Activated CD4-positive, alpha-beta T cell treated with anti-CD3 and anti-CD28 coated beads, Interleukin-2, amount 10 ng/mL, durations not matched to agents 7 days and 5 days (primary cell): ENCODE data around the gene PCSK4. TPM values are rescaled to one million over a fixed set of nuclear protein-coding genes. Genes with fewer than 3 reads are reported as not detected.

Experiments used
- CTCF ChIA-PET: fragments of 350-600 bp; sonication (Branson Sonifier 250); formaldehyde crosslinking; loops from one replicate; lab custom pipeline; 2021; ENCODE audit warnings: antibody characterized with exemption; lab: Charles Lee
- POLR2A ChIA-PET: fragments of 350-600 bp; sonication (Branson Sonifier 250); formaldehyde crosslinking; loops from one replicate; lab custom pipeline; 2021; ENCODE audit warnings: antibody characterized with exemption; lab: Charles Lee
- DNase-seq: peaks from one replicate; pipeline ENCODE4 v3.0.0-alpha.2; 2020
- H3K27ac Mint-ChIP-seq: one replicate; pipeline ENCODE4 v1.8.0; 2021; ENCODE audit warnings: mild to moderate bottlenecking, moderate library complexity, mixed read lengths
- H3K27me3 Mint-ChIP-seq: one replicate; pipeline ENCODE4 v1.8.0; 2021; ENCODE audit warnings: mixed read lengths
- H3K36me3 Mint-ChIP-seq: one replicate; pipeline ENCODE4 v1.8.0; 2021; ENCODE audit warnings: low read depth, mixed read lengths
- H3K4me1 Mint-ChIP-seq: one replicate; pipeline ENCODE4 v1.8.0; 2021; ENCODE audit warnings: mixed read lengths
- H3K4me3 Mint-ChIP-seq: one replicate; pipeline ENCODE4 v1.8.0; 2021; ENCODE audit warnings: mild to moderate bottlenecking, moderate library complexity, mixed read lengths
- H3K9me3 Mint-ChIP-seq: one replicate; pipeline ENCODE4 v1.8.0; 2021; ENCODE audit warnings: mixed read lengths
- total RNA-seq, 2 experiments: library from RNA; stranded (reverse); gene quantifications; one replicate each; pipeline ENCODE4 v1.2.3, GENCODE V29; 2021

The PCSK4 gene
- total RNA-seq, 2 experiments from 2014 or later = 3.8 to 4.4 TPM

DNA sequence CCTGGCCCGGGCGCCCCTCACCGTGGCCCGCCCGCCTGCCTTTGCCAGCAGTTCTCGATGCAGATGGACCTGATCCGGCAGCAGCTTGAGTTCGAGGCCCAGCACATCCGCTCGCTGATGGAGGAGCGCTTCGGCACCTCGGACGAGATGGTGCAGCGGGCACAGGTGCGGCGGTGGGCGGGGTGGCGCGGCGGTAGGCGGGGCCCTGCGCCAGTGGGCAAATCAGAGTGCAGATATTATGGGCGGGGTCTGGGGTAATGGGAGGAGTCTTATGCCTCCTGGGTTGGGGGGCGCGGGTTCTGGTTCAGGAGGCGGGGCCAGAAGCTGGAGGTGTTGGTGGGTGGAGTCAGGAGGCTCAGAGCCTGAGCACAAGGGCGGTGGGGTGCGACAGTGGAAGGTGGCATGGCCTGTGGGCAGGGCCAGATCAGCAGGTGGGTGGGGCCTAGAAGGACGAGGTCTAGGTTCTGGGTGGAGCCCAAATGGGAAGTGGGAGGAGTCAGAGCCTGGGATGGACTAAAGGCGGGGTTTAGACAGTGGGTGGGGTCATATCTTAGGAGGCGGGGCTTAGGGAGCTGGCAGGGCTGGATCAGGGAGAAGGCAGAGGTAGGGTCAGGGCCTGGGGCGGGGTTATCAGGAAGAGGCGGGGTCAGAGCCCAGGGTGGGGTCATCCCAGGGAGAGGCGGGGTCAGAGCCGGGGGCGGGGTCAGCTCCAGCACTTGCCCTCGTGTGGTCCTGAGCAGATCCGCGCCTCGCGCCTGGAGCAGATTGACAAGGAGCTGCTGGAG lies 34.6 kb downstream of the PCSK4 start:
- H3K27me3 Mint-ChIP-seq = peaks cover 46% of the 10 kb centered on the region
- no peak overlapping the region for H3K27ac Mint-ChIP-seq
- peaks cover 4% of the 10 kb centered on the region for H3K36me3 Mint-ChIP-seq
- peaks cover 11% of the 10 kb centered on the region for H3K4me1 Mint-ChIP-seq
- no peaks in the 10 kb centered on the region for H3K9me3 Mint-ChIP-seq
- ChIA-PET CTCF (interaction anchor here (1.1 to 2.9 kb wide), 5 partner anchors 11 to 19 kb away, joined by 3 to 20 read pairs (median 5); no protein-coding TSS in a partner anchor), POLR2A (no interaction called here)
- H3K4me3 Mint-ChIP-seq = no peak overlapping the region
- DNase-seq = peak; percentile 63

DNA sequence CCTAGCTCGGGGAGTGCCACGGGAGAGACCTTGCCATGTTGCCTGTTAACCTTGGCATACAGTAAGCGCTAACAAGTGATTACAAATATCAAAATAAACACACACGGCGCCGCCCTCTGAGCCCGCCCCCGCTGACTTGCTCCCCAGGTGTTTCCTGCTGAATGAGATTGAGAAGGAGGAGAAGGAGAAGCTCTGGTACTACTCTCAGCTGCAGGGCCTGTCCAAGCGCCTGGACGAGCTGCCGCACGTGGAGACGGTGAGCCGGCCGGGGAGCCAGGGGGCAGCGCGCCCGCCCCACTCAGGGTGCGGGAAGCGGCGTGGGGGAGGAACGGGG lies 35.2 kb downstream of the PCSK4 start:
- ChIA-PET CTCF (interaction anchor here (1.1 to 2.9 kb wide), 4 partner anchors 10 to 16 kb away, joined by 3 to 20 read pairs (median 6); no protein-coding TSS in a partner anchor), POLR2A (no interaction called here)
- no peak overlapping the region for H3K27ac Mint-ChIP-seq
- DNase-seq = no peak
- peaks cover 14% of the 10 kb centered on the region for H3K4me1 Mint-ChIP-seq
- H3K36me3 Mint-ChIP-seq = peaks cover 4% of the 10 kb centered on the region
- peaks cover 49% of the 10 kb centered on the region for H3K27me3 Mint-ChIP-seq
- H3K9me3 Mint-ChIP-seq = no peaks in the 10 kb centered on the region
- no peak overlapping the region for H3K4me3 Mint-ChIP-seq

DNA sequence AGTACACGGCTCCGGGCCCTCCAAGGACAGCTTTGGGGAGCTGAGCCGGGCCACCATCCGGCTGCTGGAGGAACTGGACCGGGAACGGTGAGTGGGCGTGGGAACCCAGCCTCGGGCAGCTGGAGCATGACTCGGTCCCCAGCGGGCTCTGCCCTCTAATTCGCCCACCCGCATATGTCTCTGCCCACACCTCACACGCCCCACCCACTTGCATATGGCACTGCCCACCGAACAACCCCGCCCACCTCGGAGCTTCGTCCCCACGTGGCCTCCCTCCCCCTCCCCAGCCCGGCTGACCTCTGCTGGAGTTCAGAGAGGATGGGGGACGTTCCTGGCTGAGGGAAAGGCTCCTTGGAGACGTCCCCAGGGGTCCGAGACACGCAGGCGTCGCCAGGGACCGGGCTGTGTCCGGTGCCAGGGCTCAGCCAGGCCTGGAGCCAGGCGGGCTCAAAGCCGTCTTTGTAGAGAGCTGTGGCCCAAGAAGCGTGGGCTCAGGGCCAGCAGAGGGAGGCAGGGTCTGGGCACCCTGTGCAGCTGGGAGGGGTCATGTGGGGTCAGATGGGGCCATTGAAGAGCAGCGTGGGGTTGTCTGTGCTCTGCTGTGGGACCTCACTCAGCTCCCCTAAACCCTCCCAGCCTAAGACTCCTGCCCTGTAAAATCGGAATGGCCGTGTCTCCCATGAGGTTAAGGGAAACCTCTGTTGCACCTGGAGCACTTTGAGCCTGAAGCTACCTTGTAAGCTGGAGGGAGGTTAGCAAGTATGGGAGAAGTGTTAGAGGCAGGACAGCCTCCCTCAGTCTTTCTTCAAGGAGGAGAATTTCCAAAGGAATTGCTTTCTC lies 36.4 kb downstream of the PCSK4 start:
- Mint-ChIP-seq H3K36me3 (peaks cover 4% of the 10 kb centered on the region), H3K4me3 (no peak overlapping the region), H3K27ac (no peak overlapping the region), H3K27me3 (peaks cover 56% of the 10 kb centered on the region), H3K4me1 (peaks cover 17% of the 10 kb centered on the region), H3K9me3 (no peaks in the 10 kb centered on the region)
- no peak for DNase-seq
- POLR2A ChIA-PET = no interaction called here
- CTCF ChIA-PET = interaction anchor here (0.6 to 2.9 kb wide), 4 partner anchors 9 to 426 kb away, joined by 3 to 20 read pairs (median 3); no protein-coding TSS in a partner anchor

DNA sequence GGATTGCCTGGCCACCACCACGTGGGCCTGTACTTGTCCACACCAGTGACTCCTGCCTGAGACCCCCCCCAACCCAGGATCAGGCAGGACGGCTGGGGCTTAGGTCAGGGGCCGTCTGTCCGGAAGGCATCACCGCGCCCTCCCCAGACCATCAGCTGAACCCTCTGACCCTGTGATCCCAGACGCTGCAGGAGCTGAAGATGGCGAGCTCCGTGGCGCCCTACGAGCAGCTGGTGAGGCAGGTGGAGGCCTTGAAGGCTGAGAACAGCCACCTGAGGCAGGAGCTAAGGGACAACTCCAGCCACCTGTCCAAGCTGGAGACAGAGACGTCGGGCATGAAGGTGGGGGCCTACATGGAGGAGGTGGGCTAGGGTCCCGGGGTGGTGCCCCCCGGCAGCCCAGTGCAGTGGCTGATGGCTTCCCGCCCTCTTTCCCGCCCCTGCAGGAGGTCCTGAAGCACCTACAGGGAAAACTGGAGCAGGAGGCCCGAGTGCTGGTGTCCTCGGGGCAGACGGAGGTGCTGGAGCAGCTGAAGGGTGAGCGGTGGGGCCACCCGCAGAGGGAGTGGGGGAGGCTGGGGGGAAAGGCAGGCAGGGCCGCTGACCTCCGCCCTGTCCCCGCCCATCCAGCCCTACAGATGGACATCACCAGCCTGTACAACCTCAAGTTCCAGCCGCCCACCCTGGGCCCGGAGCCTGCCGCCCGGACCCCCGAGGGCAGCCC lies 37.2 kb downstream of the PCSK4 start:
- H3K4me3 Mint-ChIP-seq = no peak overlapping the region
- POLR2A ChIA-PET = no interaction called here
- H3K9me3 Mint-ChIP-seq = no peaks in the 10 kb centered on the region
- CTCF ChIA-PET = interaction anchor here (0.6 to 2.9 kb wide), 5 partner anchors 8 to 442 kb away, joined by 3 to 20 read pairs (median 3); no protein-coding TSS in a partner anchor
- peaks cover 4% of the 10 kb centered on the region for H3K36me3 Mint-ChIP-seq
- peaks cover 17% of the 10 kb centered on the region for H3K4me1 Mint-ChIP-seq
- DNase-seq = no peak
- peaks cover 55% of the 10 kb centered on the region for H3K27me3 Mint-ChIP-seq
- H3K27ac Mint-ChIP-seq = no peak overlapping the region

DNA sequence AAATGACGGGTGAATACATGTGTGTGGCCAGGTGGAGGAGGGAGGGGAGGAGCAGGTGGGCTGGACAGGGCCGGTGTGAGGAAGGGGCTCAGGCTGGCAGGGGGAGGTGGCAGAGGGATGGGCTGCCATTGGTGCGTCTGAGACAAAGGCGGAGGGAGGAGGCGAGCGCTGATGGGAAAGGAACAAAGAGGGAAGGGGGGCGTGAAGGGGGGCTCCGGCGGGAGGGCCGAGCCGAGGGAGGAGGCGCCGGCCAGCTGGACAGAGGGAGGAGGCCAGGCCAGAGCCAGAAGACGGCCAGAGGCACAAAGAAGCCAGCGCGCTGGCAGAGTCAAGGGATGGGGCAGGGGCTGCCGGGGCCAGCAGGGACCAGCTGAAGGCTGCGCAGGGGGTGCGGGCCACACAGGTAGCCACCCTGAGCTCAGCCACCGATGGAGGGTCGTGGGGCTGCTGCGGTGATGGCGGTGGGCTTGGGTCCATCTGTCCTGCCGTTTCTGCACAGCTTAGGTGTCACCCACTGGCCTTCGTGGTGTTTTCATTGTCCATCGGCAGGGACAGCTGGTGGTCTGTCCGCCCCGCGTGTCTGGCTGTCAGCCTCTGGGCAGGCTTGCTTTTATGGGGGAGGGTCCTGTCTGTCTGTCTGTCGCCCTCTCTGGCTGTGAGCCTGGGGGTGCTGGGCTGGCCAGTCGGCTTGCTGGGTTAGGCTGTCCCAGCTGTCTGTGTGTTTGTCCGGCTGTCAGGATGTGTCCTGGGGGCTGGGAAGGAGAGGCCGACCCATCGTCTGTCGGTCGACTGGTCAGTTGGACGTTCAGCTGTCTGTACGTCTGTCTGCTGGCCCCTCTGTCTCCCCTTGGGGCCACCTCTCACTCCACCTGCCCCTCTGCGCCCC lies 38.0 kb downstream of the PCSK4 start:
- Mint-ChIP-seq H3K36me3 (peaks cover 5% of the 10 kb centered on the region), H3K4me3 (no peak overlapping the region), H3K4me1 (peaks cover 19% of the 10 kb centered on the region), H3K9me3 (no peaks in the 10 kb centered on the region), H3K27me3 (peaks cover 57% of the 10 kb centered on the region), H3K27ac (no peak overlapping the region)
- ChIA-PET POLR2A (no interaction called here), CTCF (interaction anchor here (0.6 to 1.0 kb wide), 4 partner anchors 9 to 443 kb away, joined by 3 read pairs; no protein-coding TSS in a partner anchor)
- DNase-seq = no peak

DNA sequence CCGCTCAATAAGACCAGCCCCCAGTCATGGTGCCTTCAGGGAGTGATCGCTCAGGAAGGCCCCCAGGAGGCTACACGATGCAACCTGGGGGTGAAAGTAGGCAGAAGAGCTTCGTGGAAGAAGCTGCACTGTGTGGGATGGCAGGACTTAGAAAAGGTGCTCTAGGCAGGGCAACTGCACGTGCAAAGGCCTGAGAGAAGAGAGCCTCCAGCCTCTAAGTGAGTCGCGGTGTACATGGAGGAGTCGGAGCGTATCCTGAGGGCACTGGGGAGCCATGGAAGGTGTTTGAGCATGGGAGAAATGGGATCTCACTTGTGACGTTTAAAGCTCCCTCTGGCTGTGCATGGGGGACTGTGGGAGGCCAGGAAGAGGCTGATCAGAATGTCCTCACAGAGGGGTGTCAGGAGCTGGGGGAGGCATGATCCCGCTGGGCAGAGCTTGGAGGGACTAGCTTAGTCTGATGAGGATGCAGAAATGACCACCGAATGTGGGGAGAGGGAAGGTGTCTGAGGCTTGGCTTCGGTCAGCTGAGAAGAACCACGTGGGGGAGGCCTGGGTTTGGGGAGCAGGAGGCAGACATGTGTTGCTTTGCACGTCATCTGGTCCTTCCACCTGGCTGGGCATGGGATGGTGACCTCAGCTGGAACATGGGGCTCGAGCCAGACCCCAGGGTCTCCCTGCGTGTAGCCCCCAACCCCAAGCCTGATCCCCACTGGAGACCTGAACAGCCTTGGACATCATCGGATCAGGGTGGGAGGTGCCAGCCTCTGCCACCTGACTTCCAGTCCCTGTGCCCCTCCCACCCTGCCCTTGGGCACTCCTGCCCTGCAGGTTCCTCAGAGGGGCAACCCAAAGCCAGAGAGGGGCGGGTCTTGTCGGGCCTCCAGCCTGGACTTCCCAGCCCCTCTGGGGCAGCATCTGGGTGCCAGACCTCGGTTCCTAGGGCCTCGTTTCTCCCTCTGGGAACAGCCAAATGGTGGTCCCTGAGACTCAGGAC lies 39.1 kb downstream of the PCSK4 start:
- H3K27me3 Mint-ChIP-seq = peaks cover 58% of the 10 kb centered on the region
- H3K4me1 Mint-ChIP-seq = peaks cover 21% of the 10 kb centered on the region
- H3K36me3 Mint-ChIP-seq = peaks cover 5% of the 10 kb centered on the region
- CTCF ChIA-PET = interaction anchor here (1.1 kb wide), 2 partner anchors 15 to 184 kb away, joined by 3 read pairs; no protein-coding TSS in a partner anchor
- POLR2A ChIA-PET = no interaction called here
- H3K27ac Mint-ChIP-seq = no peak overlapping the region
- no peak for DNase-seq
- H3K4me3 Mint-ChIP-seq = no peak overlapping the region
- no peaks in the 10 kb centered on the region for H3K9me3 Mint-ChIP-seq

DNA sequence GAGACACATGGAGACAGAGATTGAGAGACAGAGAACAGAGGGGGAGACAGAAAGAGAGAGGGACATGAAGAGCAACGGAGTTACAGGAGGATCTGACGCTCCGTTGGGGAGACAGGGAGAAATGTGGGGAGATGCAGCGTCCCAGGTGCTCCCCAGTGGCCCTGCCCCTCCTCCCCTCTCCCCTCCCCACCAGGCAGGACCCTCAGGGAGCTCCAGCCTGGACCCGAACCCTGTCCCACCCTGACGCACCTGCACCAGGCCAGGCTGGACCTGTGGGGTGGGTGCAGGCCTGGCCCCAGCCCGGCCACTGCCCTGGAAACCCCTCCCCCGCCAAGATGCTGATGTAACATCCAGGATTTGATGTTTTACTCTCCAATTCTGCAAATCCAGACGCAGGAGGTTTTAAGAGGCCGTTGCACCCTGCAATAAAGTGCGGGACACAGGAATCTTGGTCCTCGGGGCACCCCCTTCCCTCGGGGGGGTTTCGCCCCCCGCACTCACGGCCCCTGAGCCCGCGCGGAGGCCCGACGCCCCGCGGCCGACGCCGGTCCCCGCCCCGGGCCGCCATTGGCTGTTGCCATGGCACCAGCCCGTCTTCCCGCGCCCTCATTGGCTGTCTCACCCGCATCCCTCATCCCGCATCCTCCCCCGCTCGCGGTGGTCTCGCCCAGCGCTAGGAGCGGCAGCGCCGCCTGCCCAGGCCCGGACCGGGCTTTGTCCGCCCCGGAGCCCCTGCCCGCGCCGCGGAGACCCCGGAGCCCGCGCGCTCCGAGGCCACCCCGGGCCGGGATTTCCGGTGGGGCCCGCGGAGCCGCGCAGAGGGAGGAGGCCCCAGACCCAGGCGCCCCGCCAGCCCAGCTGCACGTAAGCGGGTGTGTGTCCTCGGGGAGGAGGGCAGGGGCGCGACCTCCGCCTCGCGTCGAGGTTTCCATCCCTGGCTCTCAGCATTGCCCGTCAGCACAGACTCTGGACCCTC lies 40.4 kb downstream of the PCSK4 start, which contains the start of gene APC2:
APC2 (plus strand) TSS at position 655 of the 976 bp plus-strand sequence. CDS start 2,881 bp downstream, outside the sequence.
- peak; percentile 33 for DNase-seq
- peaks cover 20% of the 10 kb centered on the region for H3K4me1 Mint-ChIP-seq
- POLR2A ChIA-PET = no interaction called here

DNA sequence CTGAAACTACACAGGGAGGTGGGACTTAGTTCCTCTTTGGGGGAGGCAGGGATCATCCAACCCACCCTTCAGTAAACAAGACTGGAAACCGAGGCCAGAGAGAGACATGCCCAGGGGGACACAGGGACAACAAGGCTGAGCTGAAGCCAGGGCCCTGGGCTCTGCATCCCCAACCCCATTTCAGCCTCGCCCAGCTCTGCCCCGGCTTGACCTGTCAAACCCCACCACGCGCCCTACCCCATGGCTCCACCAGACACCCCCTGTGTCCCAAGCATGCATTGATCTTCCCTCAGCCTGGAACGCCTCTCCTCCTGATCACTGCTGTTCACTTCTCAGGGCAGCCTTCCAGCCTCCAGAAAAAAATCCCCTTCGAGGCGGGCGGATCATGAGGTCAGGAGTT lies 42.2 kb downstream of the PCSK4 start:
- Mint-ChIP-seq H3K36me3 (peaks cover 1% of the 10 kb centered on the region), H3K27ac (peak overlapping the region; percentile 10), H3K4me1 (peaks cover 25% of the 10 kb centered on the region), H3K9me3 (no peaks in the 10 kb centered on the region), H3K27me3 (peaks cover 44% of the 10 kb centered on the region), H3K4me3 (no peak overlapping the region)
- POLR2A ChIA-PET = no interaction called here
- DNase-seq = no peak
- CTCF ChIA-PET = interaction anchor here (0.7 kb wide), 1 partner anchor 243 kb away, joined by 5 read pairs; no protein-coding TSS in a partner anchor

More for the DNA sequence above, 40.4 kb downstream of the PCSK4 start, which contains the start of gene APC2:
- Mint-ChIP-seq H3K27ac (no peak within 1 kb of the TSS), H3K4me3 (no peak within 1 kb of the TSS), H3K36me3 (peaks cover 1% of the 10 kb centered on the region), H3K27me3 (peaks cover 52% of the 10 kb centered on the region), H3K9me3 (no peaks in the 10 kb centered on the region)
- CTCF ChIA-PET = no interaction called here

DNA sequence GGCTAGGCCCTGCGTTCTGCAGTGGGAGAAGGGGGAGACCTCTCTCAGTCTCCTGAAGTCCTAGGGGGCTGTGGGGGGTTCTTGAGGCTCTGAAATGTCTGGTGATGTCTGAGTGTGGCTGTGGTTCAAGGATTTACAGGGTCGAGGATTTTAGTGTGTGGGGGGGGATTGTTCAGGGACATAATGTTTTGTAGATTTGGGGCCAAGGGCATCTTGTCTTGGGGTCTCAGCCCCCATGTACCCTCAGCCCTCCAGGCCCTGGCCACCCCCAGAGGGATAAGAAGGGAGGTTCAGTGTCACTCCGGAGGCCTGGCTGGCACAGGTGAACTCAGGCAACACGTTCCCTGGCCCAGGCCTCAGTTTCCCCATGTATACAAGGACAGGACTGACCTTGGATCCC lies 42.6 kb downstream of the PCSK4 start:
- H3K4me1 Mint-ChIP-seq = peaks cover 25% of the 10 kb centered on the region
- CTCF ChIA-PET = no interaction called here
- H3K36me3 Mint-ChIP-seq = peaks cover 5% of the 10 kb centered on the region
- DNase-seq = no peak
- H3K27me3 Mint-ChIP-seq = peaks cover 40% of the 10 kb centered on the region
- H3K9me3 Mint-ChIP-seq = no peaks in the 10 kb centered on the region
- peak overlapping the region; percentile 13 for H3K4me3 Mint-ChIP-seq
- H3K27ac Mint-ChIP-seq = no peak overlapping the region
- POLR2A ChIA-PET = no interaction called here
